ENCODE results near the gene SH3RF3.

- TF ChIP-seq POLR2AphosphoS2 (IDR thresholded peaks at IDR 0.05; ENCODE audit: low read depth, low read length) (no peak), MLLT10 (CRISPR knock-in tag; IDR thresholded peaks at IDR 0.05) (no peak), CTCF (CRISPR knock-in tag; IDR thresholded peaks at IDR 0.05) (no peak), ZFX (CRISPR knock-in tag; IDR thresholded peaks at IDR 0.05; ENCODE audit: low read depth) (no peak), TGIF2 (CRISPR knock-in tag; IDR thresholded peaks at IDR 0.05) (no peak), GABPA (IDR thresholded peaks at IDR 0.05; ENCODE audit: low read depth, low read length) (no peak), GABPA (CRISPR knock-in tag; IDR thresholded peaks at IDR 0.05; ENCODE audit: low read depth) (no peak), POLR2A (IDR thresholded peaks at IDR 0.05; ENCODE audit: insufficient read depth in 1 of 2, low read depth in 2 of 2, low read length in 2 of 2) (no peak)
These were observed 175.9 kb downstream of the SH3RF3 start for GRCh38 chr2:109304731-109305470.
